ENCODE measurements around the gene ZNF19. TPM values are rescaled to one million over a fixed set of nuclear protein-coding genes. Genes with fewer than 3 reads are reported as not detected.

ZNF19 gene
- total and polyA plus RNA-seq, 9 of the 15 experiments (the other 6 are each of a cell fraction or from before 2014, with no cell fraction given) = 1.2 to 2.8 (median 1.8) TPM

GRCh38 chr16:71484006-71484893 is 4.9 kb downstream of the ZNF19 start (continued):
- TF ChIP-seq ARID3A (IDR thresholded peaks at IDR 0.05; ENCODE audit: borderline replicate concordance, low read depth, low read length) (no peak), RFX1 (IDR thresholded peaks at IDR 0.05) (peak; percentile 35; the same call in 1 of the 2 replicates), MTA2 (IDR thresholded peaks at IDR 0.05; ENCODE audit: low read depth) (no peak), ZNF134 (CRISPR knock-in tag; conservative IDR thresholded peaks at IDR 0.05) (no peak), SIN3A (IDR thresholded peaks at IDR 0.05; ENCODE audit: borderline replicate concordance in 2 of 2, control insufficient read depth in 1 of 2, low read depth in 2 of 2, low read length in 2 of 2) (peak in 1 of 2 experiments; percentile 68; a peak in 2 of 4 replicates), ZNF551 (CRISPR knock-in tag; IDR thresholded peaks at IDR 0.05) (no peak), ETS2 (tag; IDR thresholded peaks at IDR 0.05; ENCODE audit: borderline replicate concordance, poor library complexity, severe bottlenecking) (no peak), NRF1 (conservative IDR thresholded peaks at IDR 0.05 in 1 of 2, IDR thresholded peaks at IDR 0.05 in 1 of 2) (peak; percentile 34 to 54), ATF1 (CRISPR knock-in tag; IDR thresholded peaks at IDR 0.05) (peak; percentile 48; the same call in 1 of the 2 replicates), ATF1 (tag; IDR thresholded peaks at IDR 0.05) (peak; percentile 97), NBN (IDR thresholded peaks at IDR 0.05; ENCODE audit: low read depth) (no peak), ZNF384 (IDR thresholded peaks at IDR 0.05; ENCODE audit: low read depth, low read length) (no peak), KLF1 (tag; IDR thresholded peaks at IDR 0.05) (peak; percentile 60; the same call in 1 of the 2 replicates), TBP (optimal IDR thresholded peaks at IDR 0.05; ENCODE audit: low read depth, low read length) (peak; percentile 27), GABPA (tag; conservative IDR thresholded peaks at IDR 0.05; ENCODE audit: low read depth) (peak; percentile 95), FOXP1 (CRISPR knock-in tag; IDR thresholded peaks at IDR 0.05) (no peak), RB1 (IDR thresholded peaks at IDR 0.05; ENCODE audit: low read depth) (0 out of 2 replicates have a peak, but pooled peaks have one; percentile 39), PHF20 (IDR thresholded peaks at IDR 0.05; ENCODE audit: partially characterized antibody) (peak; percentile 85), NR4A1 (CRISPR knock-in tag; IDR thresholded peaks at IDR 0.05) (0 out of 2 replicates have a peak, but pooled peaks have one; percentile 28), NR4A1 (tag; IDR thresholded peaks at IDR 0.05) (no peak), JUND (IDR thresholded peaks at IDR 0.05; ENCODE audit: borderline replicate concordance, low read depth, low read length) (peak; percentile 59; the same call in 1 of the 2 replicates), JUND (tag; IDR thresholded peaks at IDR 0.05; ENCODE audit: borderline replicate concordance, low read depth, low read length) (peak; percentile 47; the same call in 1 of the 3 replicates), POLR2AphosphoS5 (IDR thresholded peaks at IDR 0.05; ENCODE audit: control insufficient read depth, insufficient read depth, low read depth, low read length) (peak; percentile 54), MAZ (CRISPR knock-in tag; conservative IDR thresholded peaks at IDR 0.05 in 1 of 2, IDR thresholded peaks at IDR 0.05 in 1 of 2) (peak; percentile 60 to 71)
- TF ChIP-seq, protein P1, sequence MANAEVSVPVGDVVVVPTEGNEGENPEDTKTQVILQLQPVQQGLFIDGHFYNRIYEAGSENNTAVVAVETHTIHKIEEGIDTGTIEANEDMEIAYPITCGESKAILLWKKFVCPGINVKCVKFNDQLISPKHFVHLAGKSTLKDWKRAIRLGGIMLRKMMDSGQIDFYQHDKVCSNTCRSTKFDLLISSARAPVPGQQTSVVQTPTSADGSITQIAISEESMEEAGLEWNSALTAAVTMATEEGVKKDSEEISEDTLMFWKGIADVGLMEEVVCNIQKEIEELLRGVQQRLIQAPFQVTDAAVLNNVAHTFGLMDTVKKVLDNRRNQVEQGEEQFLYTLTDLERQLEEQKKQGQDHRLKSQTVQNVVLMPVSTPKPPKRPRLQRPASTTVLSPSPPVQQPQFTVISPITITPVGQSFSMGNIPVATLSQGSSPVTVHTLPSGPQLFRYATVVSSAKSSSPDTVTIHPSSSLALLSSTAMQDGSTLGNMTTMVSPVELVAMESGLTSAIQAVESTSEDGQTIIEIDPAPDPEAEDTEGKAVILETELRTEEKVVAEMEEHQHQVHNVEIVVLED (CRISPR knock-in tag; IDR thresholded peaks at IDR 0.05) = peak; percentile 44
